Right atrium auricular region (tissue), 2 donors: ENCODE measurements around the gene NMUR1. TPM values are rescaled to one million over a fixed set of nuclear protein-coding genes. Genes with fewer than 3 reads are reported as not detected.

Source experiments
- DNase-seq: peaks from one replicate; pipeline ENCODE4 v3.0.0-alpha.2; 2019; ENCODE audit warnings: low spot score
- H3K27ac ChIP-seq, 2 donors: fragments of 200-600 bp; sonication (generic); 1 replicate in 1 of 2; 2 replicates in 1 of 2; pipeline ENCODE4 v1.5.1; 2016 to 2019
- H3K27me3 ChIP-seq, 2 donors: fragments of 200-600 bp; sonication (generic); one replicate each; pipeline versions ENCODE4 v1.5.1 to v1.6.0; 2017 to 2019
- H3K36me3 ChIP-seq: fragments of 200-600 bp; sonication (generic); one replicate; pipeline ENCODE4 v1.5.1; 2016
- H3K4me1 ChIP-seq, 2 donors: fragments of 200-600 bp; sonication (generic); one replicate each; pipeline versions ENCODE4 v1.5.1 to v1.6.0; 2017 to 2019
- H3K4me3 ChIP-seq, 2 donors: fragments of 200-600 bp; sonication (generic); 1 replicate in 1 of 2; 2 replicates in 1 of 2; pipeline ENCODE4 v1.5.1; 2017 to 2019; ENCODE audit warnings: mild to moderate bottlenecking in 1 of 2, moderate library complexity in 1 of 2
- H3K9me3 ChIP-seq, 2 donors: fragments of 200-600 bp; sonication (generic); one replicate each; pipeline ENCODE4 v1.5.1; 2019
- total RNA-seq, 2 donors: library from RNA; depleted of rRNA; stranded (reverse); fragments of >200 nt; gene quantifications; one replicate each; pipeline ENCODE4 v1.1.0, GENCODE V29; 2016
- TF ChIP-seq, protein P1 (sequence below), 2 donors: fragments of 200-600 bp; sonication (generic); IDR thresholded peaks; one replicate each; pipeline ENCODE4 v1.5.1; 2019; ENCODE audit warnings: antibody characterized with exemption in 2 of 2

The NMUR1 gene
- total RNA-seq, 2 donors from 2014 or later = 0.67 to 0.93 TPM

DNA sequence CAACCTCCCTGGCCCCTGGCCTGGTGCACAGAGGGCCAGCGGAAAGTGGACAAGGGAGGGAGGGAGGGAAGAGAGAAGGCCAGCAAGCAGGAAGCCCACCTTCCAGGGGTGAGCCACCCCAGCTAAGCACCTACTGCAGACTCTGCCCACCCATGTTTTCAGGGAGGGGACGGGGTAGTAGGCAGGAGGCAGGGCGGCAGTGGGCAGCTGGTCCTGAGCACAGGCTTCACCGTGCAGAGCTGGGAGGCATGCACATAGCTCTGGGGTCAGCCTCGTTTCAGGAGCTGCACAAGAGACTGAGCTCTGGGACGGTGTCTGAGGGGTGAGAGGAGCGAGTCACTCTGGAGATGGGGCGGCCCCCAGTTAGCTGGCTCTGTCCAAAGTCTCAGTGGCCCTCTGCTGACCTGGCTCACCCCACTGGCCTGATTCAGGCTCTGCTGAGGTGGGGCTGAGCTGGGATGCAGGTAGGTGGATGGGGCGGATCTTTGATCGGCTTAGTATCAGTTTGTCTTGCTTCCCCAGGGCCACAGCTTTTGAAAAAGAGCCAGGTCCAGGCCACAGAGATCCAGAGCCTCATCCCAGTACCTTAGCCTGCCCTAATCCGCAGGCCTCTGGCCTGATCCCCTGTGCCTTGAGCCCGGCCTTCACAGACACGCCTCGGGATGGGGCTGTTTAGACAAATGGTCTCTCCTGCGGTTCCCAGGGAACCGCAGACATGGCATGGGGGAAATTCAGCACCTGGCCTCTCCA is 3.7 kb downstream of the NMUR1 start:
- Histone ChIP-seq H3K27ac (no peak overlapping the region), H3K4me1 (peaks cover 0 to 12% of the 10 kb centered on the region in 2 donors), H3K27me3 (no peaks in the 10 kb centered on the region), H3K36me3 (no peaks in the 10 kb centered on the region), H3K9me3 (no peaks in the 10 kb centered on the region), H3K4me3 (no peak overlapping the region)
- TF ChIP-seq, protein P1, sequence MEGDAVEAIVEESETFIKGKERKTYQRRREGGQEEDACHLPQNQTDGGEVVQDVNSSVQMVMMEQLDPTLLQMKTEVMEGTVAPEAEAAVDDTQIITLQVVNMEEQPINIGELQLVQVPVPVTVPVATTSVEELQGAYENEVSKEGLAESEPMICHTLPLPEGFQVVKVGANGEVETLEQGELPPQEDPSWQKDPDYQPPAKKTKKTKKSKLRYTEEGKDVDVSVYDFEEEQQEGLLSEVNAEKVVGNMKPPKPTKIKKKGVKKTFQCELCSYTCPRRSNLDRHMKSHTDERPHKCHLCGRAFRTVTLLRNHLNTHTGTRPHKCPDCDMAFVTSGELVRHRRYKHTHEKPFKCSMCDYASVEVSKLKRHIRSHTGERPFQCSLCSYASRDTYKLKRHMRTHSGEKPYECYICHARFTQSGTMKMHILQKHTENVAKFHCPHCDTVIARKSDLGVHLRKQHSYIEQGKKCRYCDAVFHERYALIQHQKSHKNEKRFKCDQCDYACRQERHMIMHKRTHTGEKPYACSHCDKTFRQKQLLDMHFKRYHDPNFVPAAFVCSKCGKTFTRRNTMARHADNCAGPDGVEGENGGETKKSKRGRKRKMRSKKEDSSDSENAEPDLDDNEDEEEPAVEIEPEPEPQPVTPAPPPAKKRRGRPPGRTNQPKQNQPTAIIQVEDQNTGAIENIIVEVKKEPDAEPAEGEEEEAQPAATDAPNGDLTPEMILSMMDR (IDR thresholded peaks at IDR 0.05) = no peak
- no peak for DNase-seq

DNA sequence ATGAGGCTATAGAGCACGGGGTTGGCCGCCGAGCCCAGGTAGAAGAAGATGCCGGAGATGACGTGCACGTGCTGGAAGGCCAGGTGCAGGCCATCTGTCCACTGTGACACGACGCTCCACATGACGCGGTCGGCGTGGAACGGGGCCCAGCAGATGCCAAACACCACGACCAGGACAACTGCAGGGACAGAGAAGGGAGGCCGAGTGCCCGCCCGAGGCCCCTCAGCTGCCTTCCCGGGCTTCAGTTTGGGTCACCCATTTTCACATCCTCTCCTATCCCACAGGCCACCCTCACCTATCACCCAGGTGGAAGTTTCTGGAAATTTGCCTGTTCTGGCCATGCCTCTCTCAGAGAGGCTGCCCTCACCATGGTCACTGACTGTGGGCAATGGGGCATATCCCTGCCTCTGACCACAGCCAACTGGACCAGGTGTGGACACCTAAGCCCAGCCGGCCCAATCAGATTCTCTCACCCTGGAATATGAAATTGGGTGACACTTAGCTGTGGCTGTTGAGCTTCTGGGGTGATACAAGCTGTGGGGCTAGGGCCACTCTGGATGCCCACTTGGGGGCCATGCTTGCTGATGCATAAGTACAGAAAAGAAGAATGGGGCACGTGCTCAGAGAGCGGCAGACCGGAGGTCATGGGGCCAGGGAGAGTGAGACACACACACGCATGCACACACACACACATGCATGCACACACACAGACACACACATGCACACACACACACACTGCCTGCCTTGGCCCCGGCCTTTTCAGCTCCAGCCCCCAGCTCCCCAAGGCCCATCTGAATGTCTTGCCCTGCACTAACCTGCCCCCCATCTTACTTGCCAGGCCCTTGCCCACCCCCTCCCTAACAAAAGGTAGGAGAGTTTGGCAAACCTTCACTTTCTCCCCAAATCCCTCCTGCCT is 4.7 kb downstream of the NMUR1 start:
- Histone ChIP-seq H3K9me3 (no peaks in the 10 kb centered on the region), H3K27me3 (no peaks in the 10 kb centered on the region), H3K27ac (no peak overlapping the region), H3K4me1 (peaks cover 0 to 7% of the 10 kb centered on the region in 2 donors), H3K4me3 (no peak overlapping the region), H3K36me3 (no peaks in the 10 kb centered on the region)
- DNase-seq = no peak
- TF ChIP-seq, protein P1 (IDR thresholded peaks at IDR 0.05) = no peak

DNA sequence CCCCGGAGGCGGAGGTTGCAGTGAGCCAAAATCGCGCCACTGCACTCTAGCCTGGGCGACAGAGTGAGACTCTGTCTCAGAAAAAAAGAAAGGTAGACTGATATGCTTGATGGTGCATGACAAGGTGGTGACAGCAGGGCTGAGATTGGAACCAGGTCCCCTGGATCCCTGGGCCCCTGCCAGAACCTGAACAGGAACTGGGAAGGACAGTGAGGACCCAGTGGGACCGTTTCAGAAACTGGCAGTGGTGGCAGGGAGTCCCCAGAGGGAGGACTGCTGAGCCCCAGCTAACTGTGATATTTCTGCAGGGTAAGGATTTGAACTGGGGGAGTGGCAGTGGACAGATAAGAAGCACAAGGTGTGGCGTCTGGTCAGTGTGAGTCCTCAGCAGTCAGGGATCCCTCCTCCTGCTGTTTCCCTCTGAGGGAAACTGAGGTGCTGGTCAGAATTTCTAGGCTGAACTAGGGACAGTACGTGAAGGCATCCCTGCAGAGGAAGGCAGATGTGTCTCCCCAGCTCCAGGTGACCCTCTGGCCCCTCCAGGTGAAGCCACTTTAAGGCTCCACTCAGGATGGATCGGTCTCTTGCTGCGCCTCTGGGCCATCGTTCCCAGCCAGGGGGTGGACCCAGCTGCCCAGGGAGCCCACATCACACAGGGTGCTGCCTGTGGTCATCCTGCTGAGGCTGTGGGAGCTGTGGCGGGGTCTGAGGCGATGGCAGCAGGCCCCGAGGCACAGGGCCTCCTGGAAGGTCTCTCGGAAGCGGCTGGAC is 5.6 kb downstream of the NMUR1 start:
- TF ChIP-seq, protein P1 (IDR thresholded peaks at IDR 0.05) = no peak
- Histone ChIP-seq H3K9me3 (no peaks in the 10 kb centered on the region), H3K27me3 (no peaks in the 10 kb centered on the region), H3K27ac (no peak overlapping the region), H3K4me1 (peaks cover 0 to under 1% of the 10 kb centered on the region in 2 donors), H3K36me3 (no peaks in the 10 kb centered on the region), H3K4me3 (no peak overlapping the region)
- no peak for DNase-seq

DNA sequence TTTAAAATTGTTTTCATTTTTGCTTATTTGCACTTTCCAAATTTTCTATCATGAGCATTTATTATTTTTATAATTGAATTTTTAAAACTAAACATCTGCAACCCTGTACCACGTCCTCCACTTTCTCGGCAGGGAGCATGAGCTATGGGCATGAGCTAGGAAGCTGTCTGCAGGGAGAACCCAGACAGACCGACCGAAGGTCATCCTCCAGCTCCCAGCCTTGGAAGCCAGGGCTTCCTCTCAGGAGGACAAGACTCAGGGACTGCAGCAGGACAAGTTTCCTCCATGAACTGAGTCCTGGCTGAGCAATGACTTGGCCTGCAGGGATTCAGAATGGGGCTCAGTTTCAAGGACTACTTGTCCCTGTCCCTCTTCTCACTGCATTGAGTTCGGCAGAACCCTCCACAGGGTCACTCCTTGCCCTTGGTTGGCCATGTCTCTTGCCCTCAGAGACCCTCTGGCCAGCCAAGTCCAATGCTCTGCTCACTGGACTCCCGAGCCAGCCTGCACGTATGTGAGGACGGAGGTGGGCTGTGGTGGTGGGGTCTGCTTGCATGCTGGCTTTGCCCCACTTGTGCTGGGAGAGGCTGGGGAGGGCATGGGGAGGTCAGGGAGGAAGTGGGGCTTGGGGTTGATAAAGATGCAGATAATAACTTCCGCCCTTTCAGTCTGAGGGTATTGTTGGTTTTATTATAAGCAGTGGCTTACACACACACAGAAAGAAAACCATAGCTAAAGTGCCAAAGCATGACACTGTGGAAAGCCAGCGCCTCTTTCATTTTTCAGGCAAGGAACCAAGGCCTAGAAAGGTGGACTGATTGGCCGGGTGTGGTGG is 6.6 kb downstream of the NMUR1 start:
- Histone ChIP-seq H3K36me3 (no peaks in the 10 kb centered on the region), H3K27me3 (no peaks in the 10 kb centered on the region), H3K4me1 (no peaks in the 10 kb centered on the region), H3K27ac (no peak overlapping the region), H3K9me3 (no peaks in the 10 kb centered on the region), H3K4me3 (no peak overlapping the region)
- no peak for DNase-seq
- TF ChIP-seq, protein P1 (IDR thresholded peaks at IDR 0.05) = no peak
